ENCODE data around the gene CDH13. TPM values are rescaled to one million over a fixed set of nuclear protein-coding genes. Genes with fewer than 3 reads are reported as not detected.

CDH13 gene
- total and polyA plus RNA-seq, 2 donors (not counting 3 experiments of a cell fraction or from before 2014, with no cell fraction given): 96.6 to 124 TPM

- Histone ChIP-seq H3K4me2 (ENCODE audit: insufficient read depth, low read length) (no peak overlapping the region), H3K9ac (replicated peaks; ENCODE audit: extremely low read depth, insufficient read depth, low read length) (no peak overlapping the region), H3K36me3 (ENCODE audit: control insufficient read depth in 2 of 2, extremely low read depth in 1 of 2, insufficient read depth in 2 of 2, low read length in 2 of 2) (no peaks in the 10 kb centered on the region), H2AFZ (ENCODE audit: low read depth, low read length) (no peak overlapping the region), H3K4me3 (replicated peaks in 1 of 3; ENCODE audit: insufficient read depth in 1 of 3, low read depth in 1 of 3, low read length in 3 of 3) (no peak overlapping the region), H3K27me3 (ENCODE audit: control insufficient read depth in 2 of 2, insufficient read depth in 2 of 2, low read length in 2 of 2) (no peaks in the 10 kb centered on the region), H3K9me1 (replicated peaks; ENCODE audit: control insufficient read depth, extremely low read depth, insufficient read depth, low read length) (no peaks in the 10 kb centered on the region), H3K79me2 (ENCODE audit: control insufficient read depth, insufficient read depth, low read length) (no peaks in the 10 kb centered on the region), H3K27ac (ENCODE audit: insufficient read depth, low read depth, low read length) (no peak overlapping the region), H3K9me3 (replicated peaks; ENCODE audit: control insufficient read depth, insufficient read depth, low read length) (no peaks in the 10 kb centered on the region), H4K20me1 (replicated peaks; ENCODE audit: control insufficient read depth, extremely low read depth, insufficient read depth, low read length) (no peaks in the 10 kb centered on the region), H3K4me1 (ENCODE audit: control insufficient read depth, extremely low read depth, insufficient read depth, low read length) (no peaks in the 10 kb centered on the region)
- no peak for FAIRE-seq
- intact Hi-C loops (cut with micrococcal nuclease) (no loop called here), dilution Hi-C loops (cut with MboI; ENCODE audit: extremely low pct_ligation_motif_present, low sequenced_read_pairs) (no loop called here)
- ChIA-PET CTCF (no interaction called here), POLR2A (no interaction called here)
- no peak for TF ChIP-seq POLR2AphosphoS5 (IDR thresholded peaks at IDR 0.05; ENCODE audit: insufficient read depth, low read depth, low read length)
- TF ChIP-seq MAX (IDR thresholded peaks at IDR 0.05; ENCODE audit: insufficient read depth, insufficient read length): no peak
- no peak for TF ChIP-seq GATA2 (IDR thresholded peaks at IDR 0.05; ENCODE audit: insufficient read depth, insufficient read length, low read depth, low read length)
- no peak for TF ChIP-seq MYC (IDR thresholded peaks at IDR 0.05; ENCODE audit: low read depth, low read length)
- no peak for TF ChIP-seq JUN (IDR thresholded peaks at IDR 0.05; ENCODE audit: borderline replicate concordance, insufficient read depth, insufficient read length, low read depth)
- no peak for TF ChIP-seq CTCF (IDR thresholded peaks at IDR 0.05; ENCODE audit: extremely low read depth in 1 of 2, insufficient read depth in 1 of 2, low read depth in 1 of 2, low read length in 2 of 2)
- no peak for TF ChIP-seq EZH2 (IDR thresholded peaks at IDR 0.05; ENCODE audit: borderline replicate concordance, low read depth, low read length, severe bottlenecking)
- TF ChIP-seq POLR2A (IDR thresholded peaks at IDR 0.05; ENCODE audit: low read depth, low read length): no peak
- TF ChIP-seq FOS (IDR thresholded peaks at IDR 0.05; ENCODE audit: borderline replicate concordance, insufficient read depth, low read length): no peak
- BruUV-seq (replicated peaks): no TSS peak
- DNase-seq (ENCODE audit: low read depth, low spot score): no peak
Observed at GRCh38 chr16:83473926-83474650, 847.3 kb downstream of the CDH13 start.

Data from endothelial cell of umbilical vein (primary cell).